ENCODE data around the gene NNT. TPM values are rescaled to one million over a fixed set of nuclear protein-coding genes. Genes with fewer than 3 reads are reported as not detected.

Gene NNT
- total and polyA plus RNA-seq, 2 of the 13 experiments (the other 11 are each of a cell fraction or from before 2014, with no cell fraction given): 21.1 to 58.0 TPM

DNA sequence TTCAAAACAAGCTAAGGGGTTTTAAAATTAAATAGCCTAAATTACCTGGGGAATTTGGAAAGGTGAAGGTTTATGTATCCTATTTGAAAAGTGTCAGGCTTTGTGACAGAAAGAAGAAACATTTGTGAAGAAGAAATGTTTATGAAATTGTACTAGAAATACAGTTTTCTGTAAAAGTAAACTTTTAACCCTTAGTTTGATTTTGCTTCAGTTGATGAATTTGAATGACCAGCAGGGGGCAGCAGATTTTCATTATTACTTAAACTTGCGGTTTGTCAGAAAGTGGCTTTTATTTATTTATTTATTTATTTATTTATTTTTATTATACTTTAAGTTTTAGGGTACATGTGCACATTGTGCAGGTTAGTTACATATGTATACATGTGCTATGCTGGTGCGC is 58.1 kb downstream of the NNT start (continued):
- TF ChIP-seq, protein P1, sequence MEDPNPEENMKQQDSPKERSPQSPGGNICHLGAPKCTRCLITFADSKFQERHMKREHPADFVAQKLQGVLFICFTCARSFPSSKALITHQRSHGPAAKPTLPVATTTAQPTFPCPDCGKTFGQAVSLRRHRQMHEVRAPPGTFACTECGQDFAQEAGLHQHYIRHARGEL (CRISPR knock-in tag; IDR thresholded peaks at IDR 0.05): no peak
- TF ChIP-seq, protein P2, sequence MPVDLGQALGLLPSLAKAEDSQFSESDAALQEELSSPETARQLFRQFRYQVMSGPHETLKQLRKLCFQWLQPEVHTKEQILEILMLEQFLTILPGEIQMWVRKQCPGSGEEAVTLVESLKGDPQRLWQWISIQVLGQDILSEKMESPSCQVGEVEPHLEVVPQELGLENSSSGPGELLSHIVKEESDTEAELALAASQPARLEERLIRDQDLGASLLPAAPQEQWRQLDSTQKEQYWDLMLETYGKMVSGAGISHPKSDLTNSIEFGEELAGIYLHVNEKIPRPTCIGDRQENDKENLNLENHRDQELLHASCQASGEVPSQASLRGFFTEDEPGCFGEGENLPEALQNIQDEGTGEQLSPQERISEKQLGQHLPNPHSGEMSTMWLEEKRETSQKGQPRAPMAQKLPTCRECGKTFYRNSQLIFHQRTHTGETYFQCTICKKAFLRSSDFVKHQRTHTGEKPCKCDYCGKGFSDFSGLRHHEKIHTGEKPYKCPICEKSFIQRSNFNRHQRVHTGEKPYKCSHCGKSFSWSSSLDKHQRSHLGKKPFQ (CRISPR knock-in tag; IDR thresholded peaks at IDR 0.05; ENCODE audit: insufficient replicate concordance): no peak

DNA sequence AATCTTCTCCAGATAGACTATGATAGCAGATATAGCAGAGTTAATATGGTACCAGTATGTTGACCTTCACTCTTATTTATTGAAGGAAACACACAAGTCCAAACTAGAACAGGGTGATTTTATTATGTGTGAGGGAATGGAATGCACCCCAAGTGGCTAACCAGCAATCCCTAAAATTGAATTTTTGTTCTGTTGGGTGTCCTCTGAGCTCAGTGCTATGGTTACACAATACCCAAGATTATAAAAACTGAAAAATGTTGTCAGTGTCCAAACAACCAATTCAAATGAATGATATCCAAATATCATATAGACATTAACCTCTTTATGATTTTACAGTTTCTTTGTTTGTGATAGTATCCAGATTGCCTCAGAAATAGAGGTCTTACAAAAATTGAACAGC is 60.9 kb downstream of the NNT start:
- H3K9ac ChIP-seq (ENCODE audit: insufficient read depth, low read depth, low read length): no peak overlapping the region
- H3K36me3 ChIP-seq (replicated peaks in 1 of 2; ENCODE audit: control insufficient read depth in 1 of 2, insufficient read depth in 2 of 2, low read length in 2 of 2): peaks cover 3 to 6% of the 10 kb centered on the region in 2 experiments; a peak in 3 of 5 replicates
- no peak overlapping the region for H3K4me2 ChIP-seq (ENCODE audit: low read depth, low read length)
- DNase-seq (ENCODE audit: low spot score) (no peak), FAIRE-seq (no peak), ATAC-seq (no peak)
- H3K27ac ChIP-seq (ENCODE audit: extremely low read length, insufficient read depth, low read length): no peak overlapping the region
- H4K20me1 ChIP-seq (ENCODE audit: insufficient read depth, low read length): no peaks in the 10 kb centered on the region
- H3K79me2 ChIP-seq (ENCODE audit: insufficient read depth, low read length): no peaks in the 10 kb centered on the region
- H3K4me1 ChIP-seq (ENCODE audit: insufficient read depth, low read length): no peaks in the 10 kb centered on the region
- no TSS peak for BruUV-seq (replicated peaks)
- ChIA-PET POLR2A (no interaction called here), CTCF (ENCODE audit: low intra/inter-chr PET ratio, low total read pairs) (no interaction called here)
- H3K27me3 ChIP-seq (ENCODE audit: control insufficient read depth in 1 of 2, insufficient read depth in 2 of 2, low read length in 2 of 2): no peaks in the 10 kb centered on the region
- intact Hi-C loops (cut with micrococcal nuclease; ENCODE audit: unreplicated experiment) (no loop called here), in situ Hi-C loops (cut with HindIII; ENCODE audit: extremely low pct_ligation_motif_present, low pct_unique_long_range_greater_than_20kb) (no loop called here)
- no peak overlapping the region for H3K4me3 ChIP-seq (replicated peaks in 1 of 3; ENCODE audit: insufficient read depth in 1 of 3, low read depth in 2 of 3, low read length in 3 of 3)
- no peak overlapping the region for H2AFZ ChIP-seq (ENCODE audit: low read length)
- no peaks in the 10 kb centered on the region for H3K9me3 ChIP-seq (ENCODE audit: low read length)
- TF ChIP-seq FOXK2 (IDR thresholded peaks at IDR 0.05): no peak
- TF ChIP-seq ZNF326 (CRISPR knock-in tag; IDR thresholded peaks at IDR 0.05; ENCODE audit: borderline replicate concordance): no peak
- no peak for TF ChIP-seq ZNF720 (CRISPR knock-in tag; IDR thresholded peaks at IDR 0.05)
- TF ChIP-seq, protein P3, sequence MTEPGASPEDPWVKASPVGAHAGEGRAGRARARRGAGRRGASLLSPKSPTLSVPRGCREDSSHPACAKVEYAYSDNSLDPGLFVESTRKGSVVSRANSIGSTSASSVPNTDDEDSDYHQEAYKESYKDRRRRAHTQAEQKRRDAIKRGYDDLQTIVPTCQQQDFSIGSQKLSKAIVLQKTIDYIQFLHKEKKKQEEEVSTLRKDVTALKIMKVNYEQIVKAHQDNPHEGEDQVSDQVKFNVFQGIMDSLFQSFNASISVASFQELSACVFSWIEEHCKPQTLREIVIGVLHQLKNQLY (CRISPR knock-in tag; IDR thresholded peaks at IDR 0.05): no peak
- TF ChIP-seq ZNF205 (CRISPR knock-in tag; IDR thresholded peaks at IDR 0.05): no peak
- TF ChIP-seq ZFP62 (CRISPR knock-in tag; IDR thresholded peaks at IDR 0.05): no peak
- TF ChIP-seq ZBTB43 (CRISPR knock-in tag; conservative IDR thresholded peaks at IDR 0.05): no peak
- no peak for TF ChIP-seq AKAP8 (CRISPR knock-in tag; IDR thresholded peaks at IDR 0.05)
- TF ChIP-seq ZNF343 (CRISPR knock-in tag; IDR thresholded peaks at IDR 0.05): no peak
- TF ChIP-seq ZNF382 (CRISPR knock-in tag; IDR thresholded peaks at IDR 0.05; ENCODE audit: borderline replicate concordance): no peak
- TF ChIP-seq CTCF (CRISPR knock-in tag; IDR thresholded peaks at IDR 0.05): no peak
- no peak for TF ChIP-seq ZNF574 (CRISPR knock-in tag; IDR thresholded peaks at IDR 0.05)
- TF ChIP-seq IKZF4 (CRISPR knock-in tag; IDR thresholded peaks at IDR 0.05; ENCODE audit: borderline replicate concordance, low read depth, not compliant biosample characterization): no peak
- no peak for TF ChIP-seq RORA (CRISPR knock-in tag; IDR thresholded peaks at IDR 0.05)

All from HepG2 (cell line).